ENCODE data around the gene SYT17.

- TF ChIP-seq CTCF (conservative IDR thresholded peaks at IDR 0.05; ENCODE audit: low read length) (no peak), EZH2phosphoT487 (IDR thresholded peaks at IDR 0.05; ENCODE audit: borderline replicate concordance, low read depth, low read length) (no peak)
Measured at GRCh38 chr16:19299565-19299964, 131.5 kb downstream of the SYT17 start.
